ENCODE results near the gene TYRP1. TPM values are rescaled to one million over a fixed set of nuclear protein-coding genes. Genes with fewer than 3 reads are reported as not detected.
"Not testable (repeated sequence)": the region's sequence is repeated elsewhere in the genome, so short reads cannot be mapped to it uniquely, and the experiment has no call there.

TYRP1 gene
- total RNA-seq, result 102 TPM
- long read RNA-seq, transcript TYRP1-201 (5 exons, 872 nt), result major isoform, 16 of 119 reads
- long read RNA-seq, partial matches to known transcripts, result 89 of 119 reads
- long read RNA-seq, other reads (novel, unspliced or antisense), result 14 of 119 reads

- intact Hi-C loops (cut with DNase I), result no loop called here
- DNase-seq (ENCODE audit: low spot score), result no peak
These were observed at the start of gene TYRP1 for GRCh38 chr9:12693141-12693540. TYRP1 (plus strand) TSS chr9:12693385; CDS start chr9:12693997, 612 bp downstream.

- DNase-seq (ENCODE audit: low spot score), result no peak
- intact Hi-C loops (cut with DNase I), result no loop called here
These were observed 49.5 kb upstream of the TYRP1 start for GRCh38 chr9:12643686-12644085.

GRCh38 chr9:12648925-12649324 lies 44.3 kb upstream of the TYRP1 start:
- intact Hi-C loops (cut with DNase I), result no loop called here
- DNase-seq (ENCODE audit: low spot score), result no peak

- intact Hi-C loops (cut with DNase I), result no loop called here
- no peak for DNase-seq (ENCODE audit: low spot score)
These were observed 42.1 kb upstream of the TYRP1 start for GRCh38 chr9:12651125-12651524.

GRCh38 chr9:12652973-12653372 lies 40.2 kb upstream of the TYRP1 start:
- no peak for DNase-seq (ENCODE audit: low spot score)
- intact Hi-C loops (cut with DNase I), result no loop called here

GRCh38 chr9:12656803-12657202 lies 36.4 kb upstream of the TYRP1 start:
- intact Hi-C loops (cut with DNase I), result no loop called here
- DNase-seq (ENCODE audit: low spot score), result no peak

GRCh38 chr9:12657233-12657632 lies 36.0 kb upstream of the TYRP1 start:
- intact Hi-C loops (cut with DNase I), result no loop called here
- no peak for DNase-seq (ENCODE audit: low spot score)

GRCh38 chr9:12657998-12658397 lies 35.2 kb upstream of the TYRP1 start:
- DNase-seq (ENCODE audit: low spot score), result peak; percentile 59
- intact Hi-C loops (cut with DNase I), result no loop called here

- intact Hi-C loops (cut with DNase I), result no loop called here
- DNase-seq (ENCODE audit: low spot score), result peak; percentile 64
These were observed 34.5 kb upstream of the TYRP1 start for GRCh38 chr9:12658531-12659209.

GRCh38 chr9:12659220-12659619 lies 34.0 kb upstream of the TYRP1 start:
- no peak for DNase-seq (ENCODE audit: low spot score)
- intact Hi-C loops (cut with DNase I), result no loop called here

- DNase-seq (ENCODE audit: low spot score), result no peak
- intact Hi-C loops (cut with DNase I), result no loop called here
These were observed 26.4 kb upstream of the TYRP1 start for GRCh38 chr9:12666813-12667212.

- intact Hi-C loops (cut with DNase I), result no loop called here
These were observed 25.3 kb upstream of the TYRP1 start for GRCh38 chr9:12667892-12668291.

GRCh38 chr9:12670006-12670405 lies 23.2 kb upstream of the TYRP1 start:
- no peak for DNase-seq (ENCODE audit: low spot score)
- intact Hi-C loops (cut with DNase I), result no loop called here

More at GRCh38 chr9:12667892-12668291, 25.3 kb upstream of the TYRP1 start:
- no peak for DNase-seq (ENCODE audit: low spot score)

- no peak for DNase-seq (ENCODE audit: low spot score)
- intact Hi-C loops (cut with DNase I), result no loop called here
These were observed 18.2 kb upstream of the TYRP1 start for GRCh38 chr9:12674961-12675360.

GRCh38 chr9:12677462-12678126 lies 15.6 kb upstream of the TYRP1 start:
- intact Hi-C loops (cut with DNase I), result not testable (repeated sequence)

GRCh38 chr9:12680341-12680740 lies 12.8 kb upstream of the TYRP1 start:
- intact Hi-C loops (cut with DNase I), result no loop called here

More at GRCh38 chr9:12677462-12678126, 15.6 kb upstream of the TYRP1 start:
- not testable (repeated sequence) for DNase-seq (ENCODE audit: low spot score)

GRCh38 chr9:12680757-12681156 lies 12.4 kb upstream of the TYRP1 start:
- no peak for DNase-seq (ENCODE audit: low spot score)
- intact Hi-C loops (cut with DNase I), result no loop called here

More at GRCh38 chr9:12680341-12680740, 12.8 kb upstream of the TYRP1 start:
- no peak for DNase-seq (ENCODE audit: low spot score)

- no peak for DNase-seq (ENCODE audit: low spot score)
- intact Hi-C loops (cut with DNase I), result no loop called here
These were observed 11.6 kb upstream of the TYRP1 start for GRCh38 chr9:12681620-12682019.

- intact Hi-C loops (cut with DNase I), result no loop called here
These were observed 8.2 kb upstream of the TYRP1 start for GRCh38 chr9:12684974-12685373.

GRCh38 chr9:12689233-12689632 lies 4.0 kb upstream of the TYRP1 start:
- no peak for DNase-seq (ENCODE audit: low spot score)
- intact Hi-C loops (cut with DNase I), result no loop called here

More at GRCh38 chr9:12684974-12685373, 8.2 kb upstream of the TYRP1 start:
- no peak for DNase-seq (ENCODE audit: low spot score)

GRCh38 chr9:12694013-12694412 lies 828 bp downstream of the TYRP1 start:
- intact Hi-C loops (cut with DNase I), result no loop called here
- DNase-seq (ENCODE audit: low spot score), result no peak

Measured in cardiac septum (tissue), 1 donor.